Right forelimb (tissue), 1 donor: ENCODE results near the gene LZTS2.

Source experiments
- DNase-seq: peaks from one replicate; pipeline ENCODE4 v3.0.0-alpha.2; 2018

The LZTS2 gene

DNA sequence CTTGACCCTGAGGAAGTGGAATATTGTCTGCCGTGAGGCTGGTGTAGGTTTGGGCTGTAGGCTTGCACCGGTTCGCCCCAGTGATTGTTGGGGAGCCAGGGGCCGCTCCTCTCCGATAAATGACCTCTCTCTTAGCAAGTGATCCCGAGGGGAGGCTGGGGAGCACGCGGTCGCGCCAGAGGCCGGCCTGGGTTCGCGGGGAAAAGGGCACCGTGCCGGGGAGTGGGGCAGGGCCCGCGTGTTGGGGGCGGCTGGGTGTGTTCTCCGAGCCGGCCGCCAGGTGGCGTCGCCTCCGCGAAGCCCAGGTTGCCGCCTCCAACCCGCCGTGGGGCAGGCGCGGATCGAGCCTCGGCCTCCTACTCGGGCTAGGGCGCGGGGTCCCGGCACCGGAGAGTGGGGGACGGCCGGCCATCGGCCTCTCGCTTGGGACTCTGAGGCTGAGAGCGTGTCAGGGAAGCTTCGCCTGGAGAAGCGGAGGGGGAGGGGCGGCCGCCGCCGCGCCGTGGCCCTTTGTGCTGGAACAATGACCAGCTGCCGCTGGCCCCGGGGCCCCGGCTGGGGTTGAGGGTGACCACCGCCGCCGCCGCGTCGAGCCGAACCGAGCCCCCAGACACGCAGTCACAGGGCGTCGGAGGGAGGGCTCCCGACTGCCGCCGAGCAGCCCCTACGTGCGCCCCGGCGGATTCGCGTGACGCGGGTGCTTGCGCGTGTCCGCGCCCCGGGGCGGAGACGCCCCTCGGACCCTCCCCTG lies 442 bp upstream of the LZTS2 start:
- peak; percentile 90 for DNase-seq

GRCh38 chr10:101000127-101000914 lies 713 bp downstream of the LZTS2 start:
- DNase-seq = peak; percentile 68

GRCh38 chr10:101000915-101001658 lies 1.5 kb downstream of the LZTS2 start:
- peak; percentile 83 for DNase-seq

- DNase-seq = no peak
Measured at GRCh38 chr10:101001659-101002035, 2.0 kb downstream of the LZTS2 start.

DNA sequence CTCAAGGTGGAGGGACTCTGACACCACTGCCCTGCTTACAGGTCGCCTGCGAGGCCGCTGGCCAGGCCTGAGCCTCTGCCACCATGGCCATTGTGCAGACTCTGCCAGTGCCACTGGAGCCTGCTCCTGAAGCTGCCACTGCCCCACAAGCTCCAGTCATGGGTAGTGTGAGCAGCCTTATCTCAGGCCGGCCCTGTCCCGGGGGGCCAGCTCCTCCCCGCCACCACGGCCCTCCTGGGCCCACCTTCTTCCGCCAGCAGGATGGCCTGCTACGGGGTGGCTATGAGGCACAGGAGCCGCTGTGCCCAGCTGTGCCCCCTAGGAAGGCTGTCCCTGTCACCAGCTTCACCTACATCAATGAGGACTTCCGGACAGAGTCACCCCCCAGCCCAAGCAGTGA lies 2.8 kb downstream of the LZTS2 start:
- no peak for DNase-seq

GRCh38 chr10:101003639-101004206 lies 4.1 kb downstream of the LZTS2 start:
- no peak for DNase-seq

- DNase-seq = no peak
Measured at GRCh38 chr10:101005361-101005760, 5.8 kb downstream of the LZTS2 start.

GRCh38 chr10:101005869-101006567 lies 6.4 kb downstream of the LZTS2 start:
- no peak for DNase-seq

DNA sequence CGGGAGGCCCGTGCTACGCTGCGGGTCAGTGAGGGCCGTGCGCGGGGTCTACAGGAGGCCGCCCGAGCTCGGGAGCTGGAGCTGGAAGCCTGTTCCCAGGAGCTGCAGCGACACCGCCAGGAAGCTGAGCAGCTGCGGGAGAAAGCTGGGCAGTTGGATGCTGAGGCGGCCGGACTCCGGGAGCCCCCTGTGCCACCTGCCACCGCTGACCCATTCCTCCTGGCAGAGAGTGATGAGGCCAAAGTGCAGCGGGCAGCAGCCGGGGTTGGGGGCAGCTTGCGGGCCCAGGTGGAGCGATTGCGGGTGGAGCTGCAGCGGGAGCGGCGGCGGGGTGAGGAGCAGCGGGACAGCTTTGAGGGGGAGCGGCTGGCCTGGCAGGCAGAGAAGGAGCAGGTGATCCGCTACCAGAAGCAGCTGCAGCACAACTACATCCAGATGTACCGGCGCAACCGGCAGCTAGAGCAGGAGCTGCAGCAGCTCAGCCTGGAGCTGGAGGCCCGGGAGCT lies 7.0 kb downstream of the LZTS2 start:
- peak; percentile 80 for DNase-seq

DNA sequence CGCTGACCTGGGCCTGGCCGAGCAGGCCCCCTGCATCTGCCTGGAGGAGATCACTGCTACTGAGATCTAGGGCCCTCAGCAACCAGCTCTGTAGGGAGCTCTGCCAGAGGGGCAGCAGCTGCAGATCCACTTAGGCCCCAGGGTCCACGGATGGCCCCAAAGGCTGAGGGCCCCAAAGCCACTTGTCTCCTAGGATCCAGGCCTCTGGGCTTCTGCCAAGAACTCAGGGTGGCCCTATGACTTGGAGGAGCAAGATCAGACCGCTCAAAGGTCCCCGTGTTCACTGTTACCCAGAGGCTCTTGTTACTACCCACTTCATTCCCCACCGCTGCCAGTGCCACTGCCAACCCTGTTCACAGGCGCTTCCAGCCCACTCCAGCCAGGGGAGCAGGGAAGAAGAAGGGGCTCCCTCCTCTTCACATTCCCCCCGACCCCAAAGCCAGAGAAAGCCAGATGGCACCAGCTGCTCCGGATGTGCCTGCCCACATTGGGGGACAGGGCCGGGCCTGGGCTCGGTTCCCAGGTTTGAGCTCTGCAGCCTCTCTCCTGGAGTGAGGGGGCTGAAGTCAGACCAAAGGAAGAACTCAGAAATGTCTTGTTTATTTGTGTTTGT lies 7.6 kb downstream of the LZTS2 start:
- DNase-seq = no peak

GRCh38 chr10:101007915-101008822 lies 8.6 kb downstream of the LZTS2 start:
- no peak for DNase-seq

DNA sequence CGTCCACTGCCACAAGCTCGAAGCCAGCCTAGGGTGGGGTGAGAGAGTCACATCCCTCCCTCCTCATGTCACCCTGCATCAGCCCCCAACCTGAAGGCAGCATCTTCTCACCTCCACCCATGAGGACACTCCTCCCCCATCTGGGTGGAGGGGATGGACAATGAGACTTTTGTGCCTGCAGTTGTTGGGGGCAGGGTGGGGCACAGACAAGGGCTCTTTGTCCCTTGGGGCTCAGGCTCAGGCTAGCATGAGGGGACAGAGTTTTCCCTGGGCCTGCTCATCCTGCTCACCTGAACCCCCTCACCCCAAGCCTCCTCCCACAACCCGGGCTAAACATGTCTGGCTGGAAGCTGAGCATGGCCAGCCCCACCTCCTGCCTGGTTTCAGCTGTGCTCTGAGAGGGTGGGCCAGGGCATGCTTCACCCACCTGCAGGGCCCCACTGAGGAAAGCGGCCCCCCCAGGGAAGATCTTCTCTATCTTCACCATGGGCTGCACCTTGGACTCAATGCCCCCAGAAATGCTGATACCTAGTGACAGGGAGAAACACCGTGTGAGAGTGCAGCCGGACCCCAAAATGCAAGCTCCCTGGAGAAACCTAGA lies 9.3 kb downstream of the LZTS2 start:
- DNase-seq = no peak

DNA sequence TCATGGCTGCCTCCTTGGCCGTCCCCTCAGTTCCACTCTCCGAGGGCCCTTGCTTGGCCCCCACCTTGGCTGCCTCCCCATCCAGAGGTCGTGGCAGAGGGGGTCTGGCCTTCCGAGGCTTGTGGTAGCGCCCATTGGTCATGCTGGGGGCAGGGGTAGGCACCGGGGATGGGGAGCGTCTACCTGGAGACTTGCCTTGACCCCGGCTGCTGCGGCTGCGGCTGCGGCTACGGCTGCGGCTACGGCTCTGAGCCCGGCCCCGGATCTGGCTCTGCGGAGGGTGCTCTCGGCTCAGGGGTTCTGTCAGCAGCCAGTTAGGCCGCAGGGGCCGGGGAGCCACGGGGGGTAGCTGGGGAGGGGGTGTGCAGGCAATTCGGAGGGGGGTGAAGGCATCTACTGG lies 10.7 kb downstream of the LZTS2 start:
- no peak for DNase-seq

DNA sequence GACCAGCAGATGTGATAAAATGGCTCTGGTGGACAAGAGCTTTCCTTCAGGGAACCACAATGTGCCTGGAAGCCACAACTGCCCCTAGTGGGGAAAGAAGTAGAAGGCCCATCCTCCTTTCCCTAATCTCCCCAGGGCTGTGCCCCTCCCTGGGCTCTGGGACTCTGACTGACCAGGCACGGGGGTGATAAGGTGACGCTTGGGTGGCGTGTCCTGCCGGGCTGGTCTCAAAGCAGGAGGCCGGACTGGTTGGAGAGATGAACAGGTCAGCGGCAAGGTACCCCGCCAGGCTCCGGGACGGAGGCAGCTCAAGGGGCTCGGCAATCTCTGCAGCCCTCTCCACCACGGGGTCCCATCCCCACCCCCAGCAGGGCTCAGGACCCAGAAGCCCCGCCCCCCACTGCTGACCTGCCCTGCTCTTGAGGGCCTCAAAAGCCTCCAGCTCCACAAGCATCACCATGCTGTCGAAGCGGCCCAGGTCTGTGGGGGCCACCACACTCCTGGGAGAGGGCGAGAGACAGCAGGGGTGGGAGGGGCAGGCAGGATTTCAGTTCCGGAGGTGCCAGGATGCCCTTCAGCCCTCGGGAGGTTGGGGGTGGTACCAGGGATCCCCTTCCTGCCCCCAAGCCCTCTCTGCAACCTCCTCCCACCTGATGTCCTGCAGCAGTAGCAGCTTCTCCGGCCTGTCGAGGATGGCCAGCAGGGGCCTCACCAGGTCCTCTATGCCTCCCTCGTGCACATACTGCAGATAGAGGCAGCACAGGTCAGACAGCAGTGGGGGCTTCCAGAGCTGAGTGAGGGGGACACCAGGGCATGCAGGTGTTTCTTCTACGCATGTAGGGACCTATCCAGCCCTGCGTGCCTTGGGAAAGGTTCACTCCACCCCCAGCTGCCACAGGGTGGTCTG lies 12.2 kb downstream of the LZTS2 start:
- no peak for DNase-seq

- peak; percentile 88 for DNase-seq
Measured at GRCh38 chr10:101012525-101013364, 13.1 kb downstream of the LZTS2 start.

- DNase-seq = no peak
Measured at GRCh38 chr10:101013365-101013825, 13.8 kb downstream of the LZTS2 start.

DNA sequence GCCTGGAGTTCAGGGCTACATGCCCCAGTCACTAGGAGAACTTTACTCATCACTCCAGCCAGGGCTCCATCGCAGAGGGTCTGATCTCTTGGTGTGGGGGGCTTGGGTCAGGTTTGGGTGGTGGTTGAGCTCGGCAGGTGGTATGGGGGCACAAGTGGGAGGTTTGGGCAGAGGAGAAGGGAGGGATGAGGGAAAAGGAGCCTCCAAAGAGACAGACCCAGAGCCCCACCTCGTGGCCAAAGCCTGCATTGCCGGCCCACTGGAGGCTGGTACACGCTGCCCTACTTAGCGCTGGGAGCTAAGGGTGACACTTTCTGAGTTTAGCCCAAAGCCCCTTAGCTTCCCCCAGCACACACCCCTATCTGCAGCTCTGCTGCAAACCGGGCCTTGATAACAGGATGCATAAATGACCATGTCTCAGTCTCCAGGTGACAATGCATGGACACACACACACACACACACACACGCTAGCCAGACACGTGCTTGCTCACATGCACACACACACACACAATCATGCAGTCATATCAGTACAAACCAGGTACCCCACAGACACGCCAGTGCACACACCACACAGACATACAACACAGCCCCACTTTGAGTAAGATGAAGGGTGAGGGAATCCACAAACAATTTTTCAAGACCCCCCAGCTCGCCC lies 14.7 kb downstream of the LZTS2 start:
- peak; percentile 90 for DNase-seq
